PC-3 (cell line): Measurements from ENCODE around the gene BCKDHA.
"Not testable (repeated sequence)": the region's sequence is repeated elsewhere in the genome, so short reads cannot be mapped to it uniquely, and the experiment has no call there.

ENCODE experiments used
- EZH2 ChIP-seq: fragments of 300-600 bp; sonication (generic); IDR thresholded peaks from one replicate; pipeline ENCODE4 v1.6.1; 2017; ENCODE audit warnings: antibody characterized with exemption, mild to moderate bottlenecking, low read length; ENCODE audit not compliant: unreplicated experiment
- EZH2phosphoT487 ChIP-seq: fragments of 300-600 bp; sonication (generic); IDR thresholded peaks from 2 replicates; pipeline ENCODE4 v1.6.1; 2018; ENCODE audit warnings: mild to moderate bottlenecking, antibody characterized with exemption, low read length, borderline replicate concordance
- TF ChIP-seq, protein P1 (sequence below): fragments of 300-600 bp; sonication (generic); conservative IDR thresholded peaks from 2 replicates; pipeline ENCODE4 v1.5.1; 2017; ENCODE audit warnings: antibody characterized with exemption, low read depth, mild to moderate bottlenecking, low read length

DNA sequence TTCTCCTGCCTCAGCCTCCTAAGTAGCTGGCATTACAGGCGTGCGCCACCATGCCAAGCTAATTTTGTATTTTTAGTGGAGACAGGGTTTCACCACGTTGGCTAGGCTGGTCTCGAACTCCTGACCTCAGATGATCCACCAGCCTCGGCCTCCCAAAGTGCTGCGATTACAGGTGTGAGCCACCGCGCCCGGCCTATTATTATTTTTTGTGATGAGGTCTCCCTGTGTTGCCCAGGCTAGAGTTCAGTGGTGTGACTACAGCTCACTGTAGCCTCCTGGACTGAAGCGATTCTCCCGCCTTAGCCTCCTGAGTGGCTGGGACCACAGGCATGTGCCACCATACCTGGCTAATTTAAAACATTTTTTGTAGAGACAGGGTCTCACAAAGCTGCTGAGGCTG lies 37.8 kb downstream of the BCKDHA start:
- TF ChIP-seq, protein P1, sequence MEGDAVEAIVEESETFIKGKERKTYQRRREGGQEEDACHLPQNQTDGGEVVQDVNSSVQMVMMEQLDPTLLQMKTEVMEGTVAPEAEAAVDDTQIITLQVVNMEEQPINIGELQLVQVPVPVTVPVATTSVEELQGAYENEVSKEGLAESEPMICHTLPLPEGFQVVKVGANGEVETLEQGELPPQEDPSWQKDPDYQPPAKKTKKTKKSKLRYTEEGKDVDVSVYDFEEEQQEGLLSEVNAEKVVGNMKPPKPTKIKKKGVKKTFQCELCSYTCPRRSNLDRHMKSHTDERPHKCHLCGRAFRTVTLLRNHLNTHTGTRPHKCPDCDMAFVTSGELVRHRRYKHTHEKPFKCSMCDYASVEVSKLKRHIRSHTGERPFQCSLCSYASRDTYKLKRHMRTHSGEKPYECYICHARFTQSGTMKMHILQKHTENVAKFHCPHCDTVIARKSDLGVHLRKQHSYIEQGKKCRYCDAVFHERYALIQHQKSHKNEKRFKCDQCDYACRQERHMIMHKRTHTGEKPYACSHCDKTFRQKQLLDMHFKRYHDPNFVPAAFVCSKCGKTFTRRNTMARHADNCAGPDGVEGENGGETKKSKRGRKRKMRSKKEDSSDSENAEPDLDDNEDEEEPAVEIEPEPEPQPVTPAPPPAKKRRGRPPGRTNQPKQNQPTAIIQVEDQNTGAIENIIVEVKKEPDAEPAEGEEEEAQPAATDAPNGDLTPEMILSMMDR: not testable (repeated sequence)
- not testable (repeated sequence) for TF ChIP-seq EZH2phosphoT487, EZH2
